Measurements from ENCODE around the gene POLR2L.

POLR2L gene

GRCh38 chr11:869399-870126 lies 27.2 kb upstream of the POLR2L start:
- no peak overlapping the region for H3K4me3 ChIP-seq (ENCODE audit: low read depth, low read length)

GRCh38 chr11:868802-869201 lies 26.5 kb upstream of the POLR2L start:
- H3K4me3 ChIP-seq (ENCODE audit: low read depth, low read length): no peak overlapping the region

GRCh38 chr11:868394-868793 lies 26.1 kb upstream of the POLR2L start:
- H3K4me3 ChIP-seq (ENCODE audit: low read depth, low read length): no peak overlapping the region

GRCh38 chr11:867856-868358 lies 25.6 kb upstream of the POLR2L start:
- no peak overlapping the region for H3K4me3 ChIP-seq (ENCODE audit: low read depth, low read length)

- H3K4me3 ChIP-seq (ENCODE audit: low read depth, low read length): no peak overlapping the region
Observed at GRCh38 chr11:866481-866880, 24.2 kb upstream of the POLR2L start.

- H3K4me3 ChIP-seq (ENCODE audit: low read depth, low read length): no peak overlapping the region
Observed at GRCh38 chr11:865462-866430, 23.4 kb upstream of the POLR2L start.

- H3K4me3 ChIP-seq (ENCODE audit: low read depth, low read length): no peak overlapping the region
Observed at GRCh38 chr11:864898-865297, 22.6 kb upstream of the POLR2L start.

GRCh38 chr11:863910-864827 lies 21.8 kb upstream of the POLR2L start:
- H3K4me3 ChIP-seq (ENCODE audit: low read depth, low read length): no peak overlapping the region

- no peak overlapping the region for H3K4me3 ChIP-seq (ENCODE audit: low read depth, low read length)
Observed at GRCh38 chr11:863023-863909, 20.9 kb upstream of the POLR2L start.

- no peak overlapping the region for H3K4me3 ChIP-seq (ENCODE audit: low read depth, low read length)
Observed at GRCh38 chr11:862696-863022, 20.3 kb upstream of the POLR2L start.

- no peak overlapping the region for H3K4me3 ChIP-seq (ENCODE audit: low read depth, low read length)
Observed at GRCh38 chr11:862081-862661, 19.8 kb upstream of the POLR2L start.

- no peak overlapping the region for H3K4me3 ChIP-seq (ENCODE audit: low read depth, low read length)
Observed at GRCh38 chr11:861105-861479, 18.8 kb upstream of the POLR2L start.

GRCh38 chr11:860234-861104 lies 18.1 kb upstream of the POLR2L start:
- H3K4me3 ChIP-seq (ENCODE audit: low read depth, low read length): no peak overlapping the region

GRCh38 chr11:859394-860131 lies 17.2 kb upstream of the POLR2L start:
- H3K4me3 ChIP-seq (ENCODE audit: low read depth, low read length): no peak overlapping the region

GRCh38 chr11:858762-859339 lies 16.5 kb upstream of the POLR2L start:
- no peak overlapping the region for H3K4me3 ChIP-seq (ENCODE audit: low read depth, low read length)

GRCh38 chr11:858053-858761 lies 15.9 kb upstream of the POLR2L start:
- no peak overlapping the region for H3K4me3 ChIP-seq (ENCODE audit: low read depth, low read length)

- H3K4me3 ChIP-seq (ENCODE audit: low read depth, low read length): no peak overlapping the region
Observed at GRCh38 chr11:856397-856796, 14.1 kb upstream of the POLR2L start.
